Endothelial cell of umbilical vein (primary cell): ENCODE results near the gene ZBTB20.

Experiments used
- GATA2 ChIP-seq: IDR thresholded peaks from 2 replicates; pipeline ENCODE4 v1.7.0; 2011; ENCODE audit warnings: low read depth, mild to moderate bottlenecking, moderate library complexity, mixed read lengths, low read length; ENCODE audit not compliant: insufficient read length, insufficient read depth
- POLR2A ChIP-seq: IDR thresholded peaks from 2 replicates; pipeline ENCODE4 v1.6.1; 2012; ENCODE audit warnings: low read depth, mild to moderate bottlenecking, control low read depth, low read length
- TF ChIP-seq, protein P1 (sequence below), 2 donors: IDR thresholded peaks; 1 replicate in 1 of 2; 2 replicates in 1 of 2; pipeline ENCODE4 v1.5.1; 2011; ENCODE audit warnings: low read length in 2 of 2, mild to moderate bottlenecking in 2 of 2, moderate library complexity in 2 of 2, control low read depth in 1 of 2, inconsistent platforms in 1 of 2, low read depth in 1 of 2; ENCODE audit not compliant: insufficient read depth in 1 of 2; ENCODE audit errors: extremely low read depth in 1 of 2

DNA sequence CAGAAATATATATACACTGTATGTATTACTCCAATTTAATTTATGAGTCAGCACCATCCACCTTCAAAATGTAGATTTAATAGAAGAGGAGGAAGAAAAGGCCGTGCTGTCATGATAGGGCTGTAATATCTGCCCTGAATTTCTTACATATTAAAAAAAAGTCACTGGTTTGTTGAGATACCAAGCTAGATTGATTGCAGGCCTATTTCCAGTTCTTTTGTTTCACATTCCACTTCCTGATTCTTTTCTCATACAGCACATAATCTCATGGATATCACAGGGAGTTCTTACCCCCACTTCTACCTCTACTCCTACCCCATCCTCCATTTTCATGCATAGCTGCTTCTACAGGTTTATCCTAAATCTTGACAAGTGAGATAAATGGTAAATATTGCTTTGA lies 290.3 kb downstream of the ZBTB20 start:
- TF ChIP-seq, protein P1, sequence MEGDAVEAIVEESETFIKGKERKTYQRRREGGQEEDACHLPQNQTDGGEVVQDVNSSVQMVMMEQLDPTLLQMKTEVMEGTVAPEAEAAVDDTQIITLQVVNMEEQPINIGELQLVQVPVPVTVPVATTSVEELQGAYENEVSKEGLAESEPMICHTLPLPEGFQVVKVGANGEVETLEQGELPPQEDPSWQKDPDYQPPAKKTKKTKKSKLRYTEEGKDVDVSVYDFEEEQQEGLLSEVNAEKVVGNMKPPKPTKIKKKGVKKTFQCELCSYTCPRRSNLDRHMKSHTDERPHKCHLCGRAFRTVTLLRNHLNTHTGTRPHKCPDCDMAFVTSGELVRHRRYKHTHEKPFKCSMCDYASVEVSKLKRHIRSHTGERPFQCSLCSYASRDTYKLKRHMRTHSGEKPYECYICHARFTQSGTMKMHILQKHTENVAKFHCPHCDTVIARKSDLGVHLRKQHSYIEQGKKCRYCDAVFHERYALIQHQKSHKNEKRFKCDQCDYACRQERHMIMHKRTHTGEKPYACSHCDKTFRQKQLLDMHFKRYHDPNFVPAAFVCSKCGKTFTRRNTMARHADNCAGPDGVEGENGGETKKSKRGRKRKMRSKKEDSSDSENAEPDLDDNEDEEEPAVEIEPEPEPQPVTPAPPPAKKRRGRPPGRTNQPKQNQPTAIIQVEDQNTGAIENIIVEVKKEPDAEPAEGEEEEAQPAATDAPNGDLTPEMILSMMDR (IDR thresholded peaks at IDR 0.05; ENCODE audit: extremely low read depth in 1 of 2, insufficient read depth in 1 of 2, low read depth in 1 of 2, low read length in 2 of 2), result no peak
- TF ChIP-seq POLR2A (no peak), GATA2 (no peak)
